GM12878 (cell line): ENCODE data around the gene FGD5. TPM values are rescaled to one million over a fixed set of nuclear protein-coding genes. Genes with fewer than 3 reads are reported as not detected.

Experiments used
- BHLHE40 ChIP-seq, 2 experiments: fragments of 450-650 bp in 1 of 2; IDR thresholded peaks; 2 replicates each; pipeline ENCODE4 v1.6.1; 2011 to 2017; ENCODE audit warnings: low read depth in 2 of 2, borderline replicate concordance in 1 of 2, improper control_type of control experiment in 1 of 2, low read length in 1 of 2, mild to moderate bottlenecking in 1 of 2
- CTCF ChIP-seq, 3 experiments: IDR thresholded peaks in 2 of 3; conservative IDR thresholded peaks in 1 of 3; 2 replicates each; pipeline ENCODE4 v1.5.1; 2011; ENCODE audit warnings: low read depth in 3 of 3, low read length in 3 of 3, mild to moderate bottlenecking in 3 of 3, control low read depth in 2 of 3, moderate library complexity in 2 of 3, inconsistent platforms in 1 of 3, mixed read lengths in 1 of 3; ENCODE audit not compliant: control insufficient read depth in 2 of 3, insufficient read depth in 1 of 3; ENCODE audit errors: extremely low read depth in 1 of 3
- HSF1 ChIP-seq: fragments of 150-350 bp; IDR thresholded peaks from 2 replicates; pipeline ENCODE4 v1.6.1; 2014; ENCODE audit warnings: mild to moderate bottlenecking, low read depth, low read length
- MTA3 ChIP-seq: IDR thresholded peaks from 2 replicates; pipeline ENCODE4 v1.6.1; 2012; ENCODE audit warnings: low read length, inconsistent platforms, borderline replicate concordance
- MYC ChIP-seq: IDR thresholded peaks from 2 replicates; pipeline ENCODE4 v1.6.1; 2011; ENCODE audit warnings: mild to moderate bottlenecking, low read length, moderate library complexity, inconsistent platforms; ENCODE audit not compliant: insufficient read depth, insufficient replicate concordance, insufficient read length, severe bottlenecking
- NFYB ChIP-seq: IDR thresholded peaks from 2 replicates; pipeline ENCODE4 v1.6.1; 2011; ENCODE audit warnings: low read depth, mild to moderate bottlenecking, low read length, improper control_type of control experiment, moderate library complexity; ENCODE audit not compliant: insufficient read depth
- POLR2A ChIP-seq: IDR thresholded peaks from 2 replicates; pipeline ENCODE4 v1.6.1; 2011; ENCODE audit warnings: low read depth, mild to moderate bottlenecking, low read length
- POU2F2 ChIP-seq: IDR thresholded peaks from 3 replicates; pipeline ENCODE4 v1.6.1; 2011; ENCODE audit warnings: low read depth, mild to moderate bottlenecking, low read length, borderline replicate concordance
- PRDM15 ChIP-seq: fragments of 450-650 bp; formaldehyde crosslinking; IDR thresholded peaks from 2 replicates; pipeline ENCODE4 v1.4.0; 2020; ENCODE audit warnings: mild to moderate bottlenecking, moderate library complexity
- RAD51 ChIP-seq: fragments of 450-650 bp; IDR thresholded peaks from 2 replicates; pipeline ENCODE4 v1.6.1; 2016; ENCODE audit warnings: moderate library complexity, mild to moderate bottlenecking, inconsistent platforms
- RELA ChIP-seq: fragments of 450-650 bp; IDR thresholded peaks from 2 replicates; pipeline ENCODE4 v1.8.0; 2014; ENCODE audit warnings: borderline replicate concordance; ENCODE audit not compliant: partially characterized antibody
- SMC3 ChIP-seq: IDR thresholded peaks from 2 replicates; pipeline ENCODE4 v1.6.1; 2011; ENCODE audit warnings: low read length, improper control_type of control experiment, borderline replicate concordance
- YY1 ChIP-seq: IDR thresholded peaks from 2 replicates; pipeline ENCODE4 v1.6.1; 2011; ENCODE audit warnings: low read depth, mild to moderate bottlenecking, low read length
- ZBTB40 ChIP-seq: fragments of 450-650 bp; IDR thresholded peaks from 2 replicates; pipeline ENCODE4 v1.6.1; 2016; ENCODE audit warnings: mild to moderate bottlenecking, moderate library complexity, borderline replicate concordance
- ZNF384 ChIP-seq: IDR thresholded peaks from 2 replicates; pipeline ENCODE4 v1.6.1; 2012; ENCODE audit warnings: low read depth, mild to moderate bottlenecking, low read length, improper control_type of control experiment, borderline replicate concordance
- polyA plus RNA-seq, 11 experiments: library from polyadenylated mRNA; depleted of rRNA in 4 of 11; unstranded in 6 of 11; stranded (reverse) in 5 of 11; fragments of >200 nt; fragmentation: Nextera tagmentation in 4 of 11; fragmentation: Illumina TruSeq in 1 of 11; extraction: Ambion mirVana in 4 of 11; extraction: Trizol in 1 of 11; gene quantifications; 1 replicate in 1 of 11; 2 replicates in 10 of 11; pipeline versions ENCODE4 v1.2.1 to v1.2.3, GENCODE V29; 2011 to 2016; ENCODE audit warnings: inconsistent platforms in 2 of 11, missing spikeins in 2 of 11, low read depth in 1 of 11
- total RNA-seq, 4 experiments: library from RNA; depleted of rRNA in 3 of 4; stranded (reverse); fragments of >200 nt in 3 of 4; fragmentation: Illumina TruSeq in 1 of 4; extraction: Trizol in 1 of 4; gene quantifications; 2 replicates each; pipeline versions ENCODE4 v1.2.1 to v1.2.3, GENCODE V29; 2013 to 2021

Gene FGD5
- total and polyA plus RNA-seq, 10 of the 15 experiments (the other 5 are each of a cell fraction or from before 2014, with no cell fraction given): 0.03 to 0.13 (median 0.11) TPM; not detected in 3

- TF ChIP-seq ZBTB40 (no peak), ZNF384 (no peak), PRDM15 (no peak), HSF1 (no peak), CTCF (IDR thresholded peaks at IDR 0.05 in 2 of 3, conservative IDR thresholded peaks at IDR 0.05 in 1 of 3; ENCODE audit: control insufficient read depth in 2 of 3, extremely low read depth in 1 of 3, insufficient read depth in 1 of 3, low read depth in 3 of 3, low read length in 3 of 3) (no peak), YY1 (peak; percentile 98), RAD51 (no peak), POU2F2 (peak; percentile 58; the same call in 1 of the 3 replicates), MTA3 (no peak), RELA (peak; percentile 60), MYC (no peak), NFYB (peak; percentile 75), BHLHE40 (IDR thresholded peaks at IDR 0.05; ENCODE audit: borderline replicate concordance in 1 of 2, low read depth in 2 of 2, low read length in 1 of 2) (peak in 1 of 2 experiments; percentile 59; a peak in 3 of 4 replicates), POLR2A (peak; percentile 66), SMC3 (no peak)
Observed at GRCh38 chr3:14947886-14948608, 129.3 kb downstream of the FGD5 start (continued).
